Posterior vena cava (tissue), 2 donors: Measurements from ENCODE around the gene RGMB. TPM values are rescaled to one million over a fixed set of nuclear protein-coding genes. Genes with fewer than 3 reads are reported as not detected.
A peak's percentile ranks its signal among the peaks of the same experiment; 100 is the strongest.
"Not testable (repeated sequence)": the region's sequence is repeated elsewhere in the genome, so short reads cannot be mapped to it uniquely, and the experiment has no call there.

Experiments
- DNase-seq: peaks from one replicate; pipeline ENCODE4 v3.0.0-alpha.2; 2020; ENCODE audit warnings: low spot score
- intact Hi-C, 2 donors: fragments of 100-400 bp; cut with DNase I; formaldehyde crosslinking; loops; one replicate each; pipeline versions ENCODE4 v1.14.1 to v1.14.2; 2022 to 2023
- long read RNA-seq, 2 donors: library from polyadenylated mRNA; unstranded; transcript quantifications; one replicate each; pipeline ENCODE4 v2.0.0, GENCODE V29; 2020 to 2021
- total RNA-seq, 2 donors: library from RNA; stranded (reverse); fragmentation: NEBNext Ultra II Directional; extraction: Animal tissue kit (Norgen Biotek cat#: 25700); gene quantifications; one replicate each; pipeline ENCODE4 v1.2.1, GENCODE V29; 2021
- donor health status: DM: yes; HTN: yes; CAD: no.
- donor health status: DM: yes; HTN: yes; CAD: no.

RGMB gene, protein sequence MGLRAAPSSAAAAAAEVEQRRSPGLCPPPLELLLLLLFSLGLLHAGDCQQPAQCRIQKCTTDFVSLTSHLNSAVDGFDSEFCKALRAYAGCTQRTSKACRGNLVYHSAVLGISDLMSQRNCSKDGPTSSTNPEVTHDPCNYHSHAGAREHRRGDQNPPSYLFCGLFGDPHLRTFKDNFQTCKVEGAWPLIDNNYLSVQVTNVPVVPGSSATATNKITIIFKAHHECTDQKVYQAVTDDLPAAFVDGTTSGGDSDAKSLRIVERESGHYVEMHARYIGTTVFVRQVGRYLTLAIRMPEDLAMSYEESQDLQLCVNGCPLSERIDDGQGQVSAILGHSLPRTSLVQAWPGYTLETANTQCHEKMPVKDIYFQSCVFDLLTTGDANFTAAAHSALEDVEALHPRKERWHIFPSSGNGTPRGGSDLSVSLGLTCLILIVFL
- total RNA-seq: 10 to 100 TPM; 10.9 to 12.9 TPM
- long read RNA-seq, donor 1, full-length matches to known transcripts: 3 of 5 reads
- long read RNA-seq, donor 1, partial matches to known transcripts: 0 of 5 reads
- long read RNA-seq, donor 1, other reads (novel, unspliced or antisense): 2 of 5 reads
- long read RNA-seq, donor 2, transcript RGMB-207 (3 exons, 2,052 nt): major isoform, 5 of 5 reads
- long read RNA-seq, donor 2, partial matches to known transcripts: 0 of 5 reads
- long read RNA-seq, donor 2, other reads (novel, unspliced or antisense): 0 of 5 reads

DNA sequence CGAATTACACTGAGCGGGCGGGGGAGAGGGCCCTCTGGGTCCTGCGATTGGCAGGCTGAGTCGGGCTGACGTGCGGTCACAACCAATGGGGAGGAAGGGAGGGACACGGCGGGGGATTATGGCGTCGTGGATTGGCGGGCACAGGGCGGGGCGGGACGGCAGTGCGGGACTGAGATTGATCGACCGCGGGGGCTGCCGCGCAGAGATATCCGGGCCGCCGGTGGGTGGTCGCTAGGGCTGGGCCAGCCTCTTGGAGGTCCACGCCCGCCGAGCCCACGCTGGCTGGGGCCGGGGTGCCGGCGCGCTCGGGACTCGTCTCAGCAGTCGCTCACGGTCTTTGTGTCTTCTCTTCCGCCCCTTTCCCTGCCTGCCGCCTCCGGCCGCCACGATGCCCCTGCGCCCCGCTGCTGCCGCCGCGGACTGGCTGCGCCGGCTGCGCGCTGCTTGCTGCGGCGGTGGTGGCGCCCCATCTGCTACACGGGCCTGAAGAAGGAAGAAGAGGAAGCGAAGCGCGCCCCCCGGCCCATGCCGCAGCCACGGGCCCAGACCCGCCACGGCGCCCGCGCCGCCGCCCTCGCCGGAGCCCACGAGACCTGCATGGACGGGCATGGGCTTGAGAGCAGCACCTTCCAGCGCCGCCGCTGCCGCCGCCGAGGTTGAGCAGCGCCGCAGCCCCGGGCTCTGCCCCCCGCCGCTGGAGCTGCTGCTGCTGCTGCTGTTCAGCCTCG lies at the start of gene RGMB:
Gene RGMB, plus strand, starts transcription at position 200 of the 728 bp plus-strand sequence. Its CDS starts 408 bp downstream, at position 608.
- peak; percentile 99 for DNase-seq
- intact Hi-C loops: no loop called here

DNA sequence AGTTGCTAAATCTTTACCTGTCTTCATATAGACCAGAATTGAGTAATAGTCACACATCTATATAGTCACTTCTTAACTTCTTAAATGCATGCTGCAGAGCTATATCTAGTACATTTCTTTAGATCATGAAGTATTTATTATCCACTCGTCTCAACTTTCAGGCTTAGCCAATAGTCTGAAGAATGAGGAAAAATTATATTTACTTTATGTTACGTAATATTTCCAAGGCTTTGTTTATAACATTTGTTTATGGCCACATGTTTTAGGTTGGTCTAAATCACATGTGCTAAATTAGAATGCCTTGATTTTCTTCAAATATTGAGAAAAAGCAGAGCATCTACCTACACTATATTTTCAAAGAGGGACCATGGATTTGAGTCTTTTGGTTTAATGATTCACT lies 47.2 kb upstream of the RGMB start:
- intact Hi-C loops: no loop called here
- DNase-seq: no peak

DNA sequence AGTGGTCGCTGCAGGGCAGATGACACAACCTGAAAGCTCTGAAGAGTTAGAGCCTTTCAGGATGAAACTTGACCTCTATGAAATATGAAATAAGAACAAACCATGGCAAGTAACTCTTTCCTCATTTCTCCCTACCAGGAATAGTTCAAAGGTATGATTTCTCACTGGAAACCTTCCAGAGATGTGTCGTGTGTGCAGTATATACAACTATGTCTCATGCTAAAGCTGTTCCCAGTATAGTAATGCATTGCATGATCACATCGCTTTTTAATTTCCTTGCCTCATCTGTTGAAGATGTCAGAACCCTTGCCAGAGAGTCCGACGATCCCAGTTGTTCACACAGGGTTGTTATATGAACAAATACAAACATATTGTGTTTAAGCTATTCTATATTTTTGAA lies 45.8 kb upstream of the RGMB start:
- no peak for DNase-seq
- intact Hi-C loops: no loop called here

DNA sequence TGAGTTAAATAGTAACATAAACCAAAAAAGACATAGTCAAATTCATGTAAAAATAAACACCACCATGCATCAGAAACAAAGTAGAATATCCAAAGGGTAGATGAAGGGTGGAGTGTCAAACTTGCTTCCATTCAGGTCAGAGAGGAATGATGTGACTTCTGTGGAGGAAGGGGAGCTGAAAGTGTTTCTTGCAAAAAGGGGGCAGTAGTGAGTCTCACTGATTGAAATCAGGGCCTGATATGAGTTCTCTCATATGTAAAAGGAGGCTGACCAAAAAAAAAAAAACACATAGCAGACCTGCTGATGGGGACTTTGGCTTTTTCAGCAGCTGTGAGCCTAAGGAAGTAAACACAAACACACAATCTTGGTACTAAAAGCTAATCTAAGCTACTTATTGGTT lies 38.8 kb upstream of the RGMB start:
- intact Hi-C loops: no loop called here

DNA sequence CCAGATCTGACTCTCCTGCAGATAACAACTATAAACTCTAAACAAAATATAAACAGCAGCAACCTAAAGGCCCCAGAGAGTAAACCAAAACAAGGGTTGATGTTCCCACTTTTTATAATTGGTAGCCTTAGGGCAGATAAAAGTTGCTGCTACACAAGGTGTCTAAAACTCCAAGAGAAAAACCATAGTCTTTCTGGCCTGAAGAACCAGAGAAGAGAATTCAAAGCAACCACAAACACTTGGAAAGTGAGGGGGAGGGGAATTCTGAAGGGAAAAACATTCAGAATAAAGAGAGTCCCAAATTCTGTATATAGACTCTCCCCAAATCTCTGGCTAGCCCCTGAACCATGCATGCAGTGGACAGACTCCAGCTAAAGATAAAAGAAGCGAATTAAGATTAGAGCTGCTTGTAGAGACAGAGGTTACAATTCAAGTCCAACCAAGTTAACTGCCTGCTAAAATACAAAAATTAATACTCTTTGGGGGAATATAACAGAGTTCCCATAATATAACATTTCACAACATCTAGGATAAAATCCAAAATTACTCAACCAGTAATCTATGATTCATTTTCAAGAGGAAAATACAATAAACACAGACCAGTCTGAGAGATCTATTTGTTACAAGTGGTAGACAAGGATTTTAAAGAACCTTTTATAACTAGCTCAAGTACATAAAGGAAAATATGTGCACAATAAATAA lies 37.5 kb upstream of the RGMB start:
- intact Hi-C loops: no loop called here
- DNase-seq: no peak

More for the DNA sequence above, 38.8 kb upstream of the RGMB start:
- no peak for DNase-seq

DNA sequence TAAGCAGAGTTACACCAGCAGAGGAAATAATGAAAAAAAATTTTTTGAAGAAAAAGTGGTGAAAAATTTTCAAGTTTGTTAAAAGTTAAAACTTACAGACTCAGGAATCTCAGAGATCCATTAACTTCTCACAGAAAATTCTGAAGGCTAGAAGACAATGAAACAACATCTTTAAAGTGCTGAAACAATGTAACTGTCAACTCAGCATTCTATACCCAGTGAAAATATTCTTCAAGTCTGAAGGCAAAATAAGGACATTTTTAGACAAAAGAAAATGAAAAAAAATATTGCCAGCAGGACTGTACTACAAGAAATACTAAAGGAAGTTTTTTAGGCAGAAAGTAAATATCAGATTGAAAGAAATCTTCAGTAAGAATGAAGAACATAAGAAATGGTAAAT lies 36.7 kb upstream of the RGMB start:
- intact Hi-C loops: no loop called here
- DNase-seq: no peak

DNA sequence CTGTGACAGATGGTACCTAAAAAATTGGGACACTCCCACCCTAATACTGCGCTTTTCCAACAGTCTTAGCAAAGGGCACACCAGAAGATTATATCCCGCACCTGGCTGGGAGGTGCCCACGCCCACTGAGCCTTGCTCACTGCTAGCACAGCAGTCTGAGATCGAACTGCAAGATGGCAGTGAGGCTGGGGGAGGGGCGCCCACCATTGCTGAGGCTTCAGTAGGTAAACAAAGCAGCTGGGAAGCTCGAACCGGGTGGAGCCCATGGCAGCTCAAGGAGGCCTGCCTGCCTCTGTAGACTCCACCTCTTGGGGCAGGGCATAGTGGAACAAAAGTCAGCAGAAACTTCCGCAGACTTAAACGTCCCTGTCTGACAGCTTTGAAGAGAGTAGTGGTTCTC lies 36.0 kb upstream of the RGMB start:
- intact Hi-C loops: not testable (repeated sequence)
- DNase-seq: peak; percentile 42

DNA sequence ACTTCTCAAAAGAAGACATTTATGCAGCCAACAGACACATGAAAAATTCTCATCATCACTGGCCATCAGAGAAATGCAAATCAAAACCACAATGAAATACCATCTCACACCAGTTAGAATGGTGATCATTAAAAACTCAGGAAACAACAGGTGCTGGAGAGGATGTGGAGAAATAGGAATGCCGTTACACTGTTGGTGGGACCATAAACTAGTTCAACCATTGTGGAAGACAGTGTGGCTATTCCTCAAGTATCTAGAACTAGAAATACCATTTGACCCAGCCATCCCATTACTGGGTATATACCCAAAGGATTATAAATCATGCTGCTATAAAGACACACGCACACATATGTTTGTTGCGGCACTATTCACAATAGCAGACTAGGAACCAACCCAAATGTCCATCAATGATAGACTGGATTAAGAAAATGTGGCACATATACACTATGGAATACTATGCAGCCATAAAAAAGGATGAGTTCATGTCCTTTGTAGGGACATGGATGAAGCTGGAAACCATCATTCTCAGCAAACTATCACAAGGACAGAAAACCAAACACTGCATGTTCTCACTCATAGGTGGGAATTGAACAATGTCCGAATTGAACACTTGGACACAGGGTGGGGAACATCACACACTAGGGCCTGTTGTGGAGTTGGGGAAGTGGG lies 34.8 kb upstream of the RGMB start:
- intact Hi-C loops: not testable (repeated sequence)

DNA sequence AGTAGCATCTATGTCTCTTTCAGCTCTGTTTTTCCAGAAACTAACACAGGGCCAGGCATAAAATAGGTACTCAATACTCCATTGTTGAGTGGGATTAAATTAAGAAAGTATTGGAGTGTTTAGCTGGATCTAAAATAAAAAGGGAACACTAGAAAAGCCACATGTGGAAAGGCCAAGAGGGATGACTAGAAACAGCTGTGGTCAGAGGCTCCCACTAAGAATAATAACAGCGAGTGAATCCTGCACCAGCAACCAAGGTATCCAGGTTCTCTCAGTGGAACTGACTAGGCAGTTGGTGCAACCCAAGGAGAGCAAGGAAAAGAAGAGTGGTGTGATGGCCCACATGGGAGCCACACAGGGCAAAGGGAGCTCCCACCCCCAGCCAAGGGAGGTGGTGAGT lies 31.5 kb upstream of the RGMB start:
- DNase-seq: peak; percentile 20
- intact Hi-C loops: no loop called here

More for the DNA sequence above, 34.8 kb upstream of the RGMB start:
- DNase-seq: not testable (repeated sequence)

DNA sequence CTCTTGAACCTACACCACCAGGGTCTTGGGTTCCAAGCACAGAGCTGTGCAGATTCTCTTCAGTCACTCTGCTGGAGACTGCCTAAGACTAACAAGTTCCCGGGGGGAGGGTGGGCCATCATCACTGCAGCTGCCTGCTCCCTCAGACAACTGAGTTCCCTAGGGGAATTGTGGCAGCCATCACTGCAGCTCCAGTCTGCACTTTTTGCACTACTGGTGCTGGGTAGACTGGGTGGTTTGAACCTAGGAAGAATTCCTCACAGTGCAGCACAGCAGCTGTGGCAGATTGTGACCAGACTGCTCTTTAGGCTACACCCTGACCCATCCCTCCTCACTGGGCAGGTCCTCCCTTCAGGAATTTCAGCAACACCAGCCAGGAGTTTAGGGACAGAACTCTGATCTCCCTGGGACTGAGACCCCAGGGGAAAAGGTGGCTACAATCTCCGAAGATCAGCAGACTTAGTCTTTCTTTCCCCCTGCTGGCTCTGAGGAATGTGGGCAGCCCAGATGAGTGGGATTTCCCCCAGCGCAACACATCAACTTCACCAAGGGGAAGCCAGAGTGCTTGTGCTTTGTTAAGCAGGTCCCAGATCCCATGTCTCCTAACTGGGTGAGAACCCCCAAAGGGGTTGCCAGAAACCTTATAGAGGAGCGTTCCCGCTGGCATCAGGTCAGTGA lies 30.9 kb upstream of the RGMB start:
- intact Hi-C loops: no loop called here

DNA sequence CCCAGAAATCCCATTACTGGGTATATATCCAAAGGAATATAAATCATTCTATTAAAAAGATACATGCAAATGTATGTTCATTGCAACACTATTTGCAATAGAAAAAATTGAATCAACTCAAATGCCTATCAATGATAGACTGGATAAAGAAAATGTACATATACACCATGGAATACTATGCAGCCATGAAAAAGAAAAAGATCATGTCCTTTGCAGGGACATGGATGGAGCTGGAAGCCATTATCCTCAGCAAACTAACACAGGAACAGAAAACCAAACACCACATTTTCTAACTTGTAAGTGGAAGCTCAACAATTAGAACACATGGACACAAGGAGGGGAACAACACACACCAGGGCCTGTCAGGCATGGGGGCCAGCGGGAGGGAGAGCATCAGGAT lies 25.2 kb upstream of the RGMB start:
- intact Hi-C loops, DNase-seq: not testable (repeated sequence)

More for the DNA sequence above, 30.9 kb upstream of the RGMB start:
- DNase-seq: peak; percentile 58

DNA sequence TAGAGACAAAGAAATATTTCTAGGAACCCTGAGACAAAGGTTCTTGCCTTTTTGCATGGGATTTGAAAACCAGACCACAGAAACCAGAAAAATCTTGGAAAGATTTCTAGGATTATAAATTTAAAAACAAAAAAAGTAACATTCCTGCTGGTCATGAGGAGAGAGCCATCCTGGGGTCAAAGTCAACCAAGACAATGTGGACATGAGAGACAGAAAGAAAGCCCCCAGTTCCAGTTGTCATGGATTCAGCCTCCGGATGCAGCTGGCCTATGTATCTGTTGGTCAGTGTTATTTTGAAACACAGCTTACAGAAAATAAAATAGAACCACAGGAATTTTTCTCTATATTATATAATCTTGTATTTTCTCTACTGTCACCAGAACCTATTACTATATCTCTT lies 24.4 kb upstream of the RGMB start:
- intact Hi-C loops: no loop called here
- DNase-seq: no peak

DNA sequence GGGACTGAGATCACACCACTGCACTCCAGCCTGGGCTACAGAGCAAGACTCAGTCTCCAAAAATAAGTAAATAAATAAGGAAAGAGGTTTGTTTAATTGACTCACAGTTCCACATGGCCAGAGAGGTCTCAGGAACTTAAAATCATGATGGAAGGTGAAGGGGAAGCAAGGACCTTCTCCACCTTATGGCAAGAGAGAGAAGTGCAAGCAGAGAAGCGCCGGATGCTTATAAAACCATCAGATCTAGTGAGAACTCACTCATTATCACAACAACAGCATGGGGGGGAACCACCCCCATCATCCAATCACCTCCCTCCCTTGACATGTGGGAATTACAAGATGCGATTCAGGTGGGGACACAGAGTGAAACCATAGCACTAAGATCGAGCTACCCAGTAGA lies 22.8 kb upstream of the RGMB start:
- no peak for DNase-seq
- intact Hi-C loops: no loop called here

DNA sequence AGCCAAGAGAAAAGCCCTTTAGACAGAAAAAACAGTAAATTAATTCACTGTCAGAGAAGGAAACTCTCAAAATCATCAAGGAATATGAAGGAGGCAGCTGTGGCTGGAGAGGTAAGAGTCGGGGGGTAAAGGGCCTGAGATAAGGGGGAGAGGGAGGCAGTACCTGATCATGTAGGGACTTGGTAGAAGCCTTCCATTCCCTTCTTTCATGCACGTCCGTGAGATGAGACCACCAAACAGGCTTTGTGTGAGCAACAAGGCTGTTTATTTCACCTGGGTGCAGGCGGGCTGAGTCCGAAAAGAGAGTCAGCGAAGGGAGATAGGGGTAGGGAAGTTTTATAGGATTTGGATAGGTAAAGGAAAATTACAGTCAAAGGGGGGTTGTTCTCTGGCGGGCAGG lies 21.1 kb upstream of the RGMB start:
- intact Hi-C loops, DNase-seq: not testable (repeated sequence)

DNA sequence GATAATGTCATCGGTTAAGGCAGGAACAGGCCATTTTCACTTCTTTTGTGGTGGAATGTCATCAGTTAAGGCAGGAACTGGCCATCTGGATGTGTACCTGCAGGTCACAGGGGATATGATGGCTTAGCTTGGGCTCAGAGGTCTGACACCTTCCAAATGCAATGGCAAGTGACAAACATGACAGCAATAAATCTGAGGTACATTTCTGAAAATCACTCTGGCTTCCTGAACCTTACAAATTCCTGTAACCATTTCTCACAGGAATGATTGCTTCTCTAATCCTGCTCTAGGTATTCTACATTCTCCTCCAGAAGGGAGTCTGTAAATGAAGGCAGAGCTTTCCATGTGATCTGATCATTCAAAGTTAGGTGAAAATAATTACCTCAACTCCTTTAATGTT lies 20.7 kb upstream of the RGMB start:
- intact Hi-C loops, DNase-seq: not testable (repeated sequence)

DNA sequence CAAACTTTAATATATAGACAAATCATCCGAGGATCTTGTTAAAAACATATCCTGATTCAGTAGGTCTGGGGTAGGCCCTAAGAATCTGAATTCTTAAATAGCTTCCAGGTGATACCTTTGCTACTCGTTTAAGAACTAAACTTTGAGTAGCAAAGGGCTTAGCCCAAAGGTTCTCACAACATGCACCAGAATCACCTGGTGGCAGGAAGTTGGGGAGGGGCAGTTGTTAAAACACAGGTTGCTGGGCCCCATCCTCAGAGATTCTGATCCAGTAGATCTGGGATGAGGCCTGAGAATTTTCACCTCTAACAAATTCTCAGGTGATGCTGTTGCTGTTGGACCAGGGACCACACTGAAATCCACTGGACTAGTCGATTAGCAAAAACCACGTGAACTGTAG lies 20.0 kb upstream of the RGMB start:
- DNase-seq: no peak
- intact Hi-C loops: no loop called here

DNA sequence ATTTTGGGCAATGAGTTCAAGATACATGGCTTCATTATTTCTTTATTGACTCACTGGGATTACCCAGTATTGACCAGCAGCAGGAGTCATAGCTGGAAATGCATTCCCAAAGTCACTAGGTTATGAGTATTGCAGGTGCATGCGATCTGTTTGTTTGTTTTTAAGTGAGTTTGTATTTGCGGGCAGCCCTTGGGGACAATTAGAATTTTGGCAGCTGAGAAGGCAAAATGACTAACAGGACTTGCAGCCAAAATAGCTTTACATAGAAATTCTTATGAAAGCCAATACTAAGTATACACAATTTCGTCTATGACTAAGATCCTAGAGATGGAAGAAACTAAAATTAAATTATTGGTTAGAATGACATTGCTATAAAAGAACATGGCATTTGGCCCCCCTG lies 18.1 kb upstream of the RGMB start:
- intact Hi-C loops: no loop called here
- DNase-seq: no peak

DNA sequence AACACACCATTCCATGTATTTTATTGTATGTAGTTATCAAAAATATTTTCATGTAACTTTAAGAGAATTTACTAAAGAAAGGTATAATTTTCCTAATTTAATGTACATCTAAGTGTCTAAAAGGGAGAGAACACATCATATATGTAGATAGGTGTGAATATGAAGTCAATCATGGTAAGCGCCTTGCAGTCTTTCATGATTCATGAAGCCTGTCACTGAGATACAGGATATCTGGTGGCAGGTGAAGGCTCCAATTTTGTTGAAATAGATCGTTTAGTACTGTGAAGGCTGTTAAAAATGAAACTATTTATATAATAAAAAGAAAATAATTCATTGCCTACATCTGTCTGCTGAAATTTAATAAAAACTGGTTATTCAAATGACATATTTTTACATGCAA lies 15.5 kb upstream of the RGMB start:
- intact Hi-C loops: no loop called here
- no peak for DNase-seq
